ENCODE results near the gene PIK3C3.

GRCh38 chr18:42131930-42132244 is 176.9 kb downstream of the PIK3C3 start:
- TF ChIP-seq, protein P1, sequence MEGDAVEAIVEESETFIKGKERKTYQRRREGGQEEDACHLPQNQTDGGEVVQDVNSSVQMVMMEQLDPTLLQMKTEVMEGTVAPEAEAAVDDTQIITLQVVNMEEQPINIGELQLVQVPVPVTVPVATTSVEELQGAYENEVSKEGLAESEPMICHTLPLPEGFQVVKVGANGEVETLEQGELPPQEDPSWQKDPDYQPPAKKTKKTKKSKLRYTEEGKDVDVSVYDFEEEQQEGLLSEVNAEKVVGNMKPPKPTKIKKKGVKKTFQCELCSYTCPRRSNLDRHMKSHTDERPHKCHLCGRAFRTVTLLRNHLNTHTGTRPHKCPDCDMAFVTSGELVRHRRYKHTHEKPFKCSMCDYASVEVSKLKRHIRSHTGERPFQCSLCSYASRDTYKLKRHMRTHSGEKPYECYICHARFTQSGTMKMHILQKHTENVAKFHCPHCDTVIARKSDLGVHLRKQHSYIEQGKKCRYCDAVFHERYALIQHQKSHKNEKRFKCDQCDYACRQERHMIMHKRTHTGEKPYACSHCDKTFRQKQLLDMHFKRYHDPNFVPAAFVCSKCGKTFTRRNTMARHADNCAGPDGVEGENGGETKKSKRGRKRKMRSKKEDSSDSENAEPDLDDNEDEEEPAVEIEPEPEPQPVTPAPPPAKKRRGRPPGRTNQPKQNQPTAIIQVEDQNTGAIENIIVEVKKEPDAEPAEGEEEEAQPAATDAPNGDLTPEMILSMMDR (IDR thresholded peaks at IDR 0.05), result no peak
- no peak for TF ChIP-seq POLR2A (IDR thresholded peaks at IDR 0.05)

Measured in heart left ventricle (tissue), 13 donors.